Stomach (tissue), 9 donors: ENCODE measurements around the gene AMBN. TPM values are rescaled to one million over a fixed set of nuclear protein-coding genes. Genes with fewer than 3 reads are reported as not detected.

Source experiments
- DNase-seq, 2 donors: peaks; one replicate each; pipeline versions ENCODE4 v3.0.0 to v3.0.0-alpha.2; 2013 to 2019
- H3K27ac ChIP-seq, 5 donors: fragments of 200-600 bp in 4 of 5; sonication (generic) in 4 of 5; one replicate each; pipeline ENCODE4 v1.5.1; 2013 to 2019; ENCODE audit warnings: mild to moderate bottlenecking in 1 of 5, moderate library complexity in 1 of 5
- H3K27me3 ChIP-seq, 3 donors: fragments of 200-600 bp; sonication (generic); one replicate each; pipeline ENCODE4 v1.5.1; 2017 to 2019; ENCODE audit warnings: mixed run types in 1 of 3
- H3K36me3 ChIP-seq, 4 donors: fragments of 200-600 bp; sonication (generic); 1 replicate in 3 of 4; 2 replicates in 1 of 4; pipeline ENCODE4 v1.5.1; 2016 to 2019
- H3K4me1 ChIP-seq, 4 donors: fragments of 200-600 bp; sonication (generic); one replicate each; pipeline ENCODE4 v1.5.1; 2016 to 2019
- H3K4me3 ChIP-seq, 4 donors: fragments of 200-600 bp; sonication (generic) in 3 of 4; one replicate each; pipeline ENCODE4 v1.5.1; 2016 to 2019; ENCODE audit warnings: mild to moderate bottlenecking in 1 of 4
- H3K9me3 ChIP-seq, 4 donors: fragments of 200-600 bp; sonication (generic); one replicate each; pipeline ENCODE4 v1.5.1; 2016 to 2019
- CTCF ChIP-seq, 7 experiments: fragments of 450-650 bp in 4 of 7; fragments of 200-600 bp in 3 of 7; sonication (generic) in 3 of 7; IDR thresholded peaks; one replicate each; pipeline ENCODE4 v1.5.1; 2016 to 2019; ENCODE audit warnings: antibody characterized with exemption in 7 of 7, control low read depth in 2 of 7, mild to moderate bottlenecking in 1 of 7
- EP300 ChIP-seq: sonication (generic); formaldehyde crosslinking; IDR thresholded peaks from one replicate; pipeline ENCODE4 v1.6.1; 2017; ENCODE audit warnings: antibody characterized with exemption
- POLR2A ChIP-seq, 4 donors: fragments of 450-650 bp; IDR thresholded peaks; one replicate each; pipeline ENCODE4 v1.6.1; 2016; ENCODE audit warnings: antibody characterized with exemption in 4 of 4, control low read depth in 2 of 4, mild to moderate bottlenecking in 1 of 4, moderate library complexity in 1 of 4
- POLR2AphosphoS5 ChIP-seq, 3 donors: sonication (generic); formaldehyde crosslinking; IDR thresholded peaks; one replicate each; pipeline ENCODE4 v1.6.1; 2016; ENCODE audit warnings: antibody characterized with exemption in 3 of 3
- WGBS, 5 donors: extraction: QIAGEN DNeasy Blood & Tissue Kit in 3 of 5; methylation state at CpG; one replicate each; pipeline versions ENCODE4 v1.1.5 to v1.1.7; 2013 to 2018; 5-methylcytosine and 5-hydroxymethylcytosine counted together
- intact Hi-C: fragments of 100-400 bp; cut with DNase I; formaldehyde crosslinking; loops from one replicate; pipeline ENCODE4 v1.15.1; 2023; ENCODE audit warnings: low total_unique reads
- polyA plus RNA-seq, 3 donors: library from polyadenylated mRNA; stranded (reverse); fragments of 200-250 nt; gene quantifications; one replicate each; pipeline ENCODE4 v1.2.3, GENCODE V29; 2013
- total RNA-seq, 5 donors: library from RNA; depleted of rRNA; stranded (reverse); fragments of >200 nt; gene quantifications; one replicate each; pipeline versions ENCODE4 v1.1.0 to v1.2.3, GENCODE V29; 2014 to 2016
- donor health status: healthy with polysubstance abuse.
- donor health status: Bipolar disorder and iron deficiency.
- donor health status: healthy.

Gene AMBN
- total and polyA plus RNA-seq, 8 donors, result not detected

GRCh38 chr4:70619288-70619687 is 27.2 kb downstream of the AMBN start:
- no peaks in the 10 kb centered on the region for H3K9me3 ChIP-seq
- peaks cover 5 to 30% (median 16%) of the 10 kb centered on the region in 4 donors for H3K4me1 ChIP-seq
- H3K27ac ChIP-seq, result no peak overlapping the region
- TF ChIP-seq POLR2A (IDR thresholded peaks at IDR 0.05), result no peak
- TF ChIP-seq CTCF (IDR thresholded peaks at IDR 0.05), result no peak
- TF ChIP-seq EP300, result no peak
- no peak for TF ChIP-seq POLR2AphosphoS5 (IDR thresholded peaks at IDR 0.05)
- 92 to 94% (median 93%) methylated on average over 4 of the region's 4 CpGs for WGBS, 5 donors
- no peaks in the 10 kb centered on the region for H3K36me3 ChIP-seq
- intact Hi-C loops, result no loop called here
- no peak for DNase-seq
- H3K4me3 ChIP-seq, result no peak overlapping the region
- no peaks in the 10 kb centered on the region for H3K27me3 ChIP-seq

- WGBS, 5 donors, result 95 to 97% (median 96%) methylated on average over 2 of the region's 2 CpGs
- Histone ChIP-seq H3K27ac (no peak overlapping the region), H3K36me3 (no peaks in the 10 kb centered on the region), H3K27me3 (no peaks in the 10 kb centered on the region), H3K9me3 (no peaks in the 10 kb centered on the region), H3K4me3 (no peak overlapping the region), H3K4me1 (peaks cover 5 to 25% (median 13%) of the 10 kb centered on the region in 4 donors)
- intact Hi-C loops, result no loop called here
- TF ChIP-seq CTCF (IDR thresholded peaks at IDR 0.05), result no peak
- no peak for TF ChIP-seq POLR2A (IDR thresholded peaks at IDR 0.05)
- no peak for TF ChIP-seq EP300
- no peak for TF ChIP-seq POLR2AphosphoS5 (IDR thresholded peaks at IDR 0.05)
- no peak for DNase-seq
Observed at GRCh38 chr4:70619778-70620177, 27.7 kb downstream of the AMBN start.

- intact Hi-C loops, result no loop called here
- H3K4me3 ChIP-seq, result no peak overlapping the region
- H3K36me3 ChIP-seq, result no peaks in the 10 kb centered on the region
- H3K9me3 ChIP-seq, result no peaks in the 10 kb centered on the region
- TF ChIP-seq POLR2A (IDR thresholded peaks at IDR 0.05) (no peak), POLR2AphosphoS5 (IDR thresholded peaks at IDR 0.05) (no peak), EP300 (no peak), CTCF (IDR thresholded peaks at IDR 0.05) (no peak)
- H3K27ac ChIP-seq, result peak overlapping the region in 2 of 5 donors; percentile 16 to 56
- peaks cover 0 to 7% (median 0%) of the 10 kb centered on the region in 4 donors for H3K4me1 ChIP-seq
- no peaks in the 10 kb centered on the region for H3K27me3 ChIP-seq
- DNase-seq, result no peak
- WGBS, 5 donors, result 93 to 98% (median 96%) methylated on average over 3 of the region's 3 CpGs
Observed at GRCh38 chr4:70623323-70623722, 31.3 kb downstream of the AMBN start.

GRCh38 chr4:70624226-70624793 is 32.3 kb downstream of the AMBN start:
- Histone ChIP-seq H3K4me1 (peaks cover 0 to 7% (median 0%) of the 10 kb centered on the region in 4 donors), H3K9me3 (no peaks in the 10 kb centered on the region), H3K36me3 (no peaks in the 10 kb centered on the region), H3K4me3 (no peak overlapping the region), H3K27ac (peak overlapping the region in 2 of 5 donors; percentile 16 to 56), H3K27me3 (no peaks in the 10 kb centered on the region)
- intact Hi-C loops, result no loop called here
- DNase-seq, result peak in 1 of 2 donors; percentile 30
- TF ChIP-seq CTCF (IDR thresholded peaks at IDR 0.05) (no peak), EP300 (no peak), POLR2AphosphoS5 (IDR thresholded peaks at IDR 0.05) (no peak), POLR2A (IDR thresholded peaks at IDR 0.05) (no peak)
- WGBS, 5 donors, result 14 to 35% (median 27%) methylated on average over 1 of the region's 1 CpG
